ENCODE results near the gene SYCP2.

DNA sequence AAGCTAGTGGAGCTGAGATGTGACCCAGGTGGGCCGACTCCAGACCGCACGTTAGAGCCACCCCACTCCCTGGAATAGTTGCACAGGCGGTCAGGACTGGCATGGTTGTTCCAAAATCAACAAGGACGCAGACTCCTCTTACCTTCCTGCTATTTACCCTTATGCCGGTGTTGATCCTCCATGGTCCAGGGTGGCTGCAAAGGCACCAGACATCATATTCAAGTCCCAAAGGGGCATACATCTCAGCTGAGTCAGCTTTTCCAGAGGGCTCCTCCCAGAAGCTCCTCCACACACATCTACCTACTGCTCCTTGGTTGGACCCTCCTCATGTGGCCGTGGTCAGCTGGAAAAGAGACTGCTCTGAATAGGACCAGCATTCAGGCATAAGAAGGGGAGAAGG is 112.2 kb downstream of the SYCP2 start:
- TF ChIP-seq POLR2A (IDR thresholded peaks at IDR 0.05; ENCODE audit: low read depth, low read length) (no peak), POLR2AphosphoS5 (IDR thresholded peaks at IDR 0.05; ENCODE audit: low read depth, low read length) (no peak)

Data from GM12892 (cell line).